Measurements from ENCODE around the gene SCN8A.
A peak's percentile ranks its signal among the peaks of the same experiment; 100 is the strongest.

The SCN8A gene

GRCh38 chr12:51625370-51625769 lies 34.3 kb downstream of the SCN8A start:
- no peaks in the 10 kb centered on the region for H3K27me3 ChIP-seq (ENCODE audit: insufficient read depth, low read length)
- H3K36me3 ChIP-seq (ENCODE audit: insufficient read depth, low read length), result no peaks in the 10 kb centered on the region
- peaks cover 28% of the 10 kb centered on the region for H3K79me2 ChIP-seq (ENCODE audit: control insufficient read depth, insufficient read depth, low read length, unreplicated experiment)
- H3K4me3 ChIP-seq (ENCODE audit: low read depth, low read length), result no peak overlapping the region
- H2AFZ ChIP-seq (ENCODE audit: low read length, unreplicated experiment), result no peak overlapping the region
- H3K4me1 ChIP-seq (ENCODE audit: control insufficient read depth, insufficient read depth, low read length, unreplicated experiment), result peaks cover 28% of the 10 kb centered on the region
- no peak overlapping the region for H3K27ac ChIP-seq (ENCODE audit: low read depth, low read length)

- H3K36me3 ChIP-seq (ENCODE audit: insufficient read depth, low read length), result no peaks in the 10 kb centered on the region
- peaks cover 29% of the 10 kb centered on the region for H3K79me2 ChIP-seq (ENCODE audit: control insufficient read depth, insufficient read depth, low read length, unreplicated experiment)
Measured at GRCh38 chr12:51626115-51626514, 35.1 kb downstream of the SCN8A start.

DNA sequence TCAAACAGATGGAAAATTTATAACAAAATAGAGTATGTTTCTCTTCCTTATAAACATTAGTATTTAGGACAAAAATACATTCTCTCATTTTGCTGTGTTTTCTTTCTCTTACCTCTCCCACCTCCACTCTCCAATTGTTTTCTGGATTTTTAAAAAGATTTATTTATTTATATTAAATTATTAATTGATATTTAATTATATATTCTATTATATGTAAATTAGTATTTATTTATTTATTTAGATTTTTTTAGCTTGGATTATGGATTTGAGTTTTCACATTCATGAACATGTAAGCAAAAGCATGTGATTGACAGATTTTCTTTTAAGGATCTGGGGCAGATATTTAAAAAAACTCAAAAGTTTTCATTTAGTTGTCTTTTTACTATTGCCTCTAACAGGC lies 35.6 kb downstream of the SCN8A start:
- H3K27ac ChIP-seq (ENCODE audit: low read depth, low read length), result no peak overlapping the region
- H2AFZ ChIP-seq (ENCODE audit: low read length, unreplicated experiment), result no peak overlapping the region
- no peaks in the 10 kb centered on the region for H3K27me3 ChIP-seq (ENCODE audit: insufficient read depth, low read length)
- H3K79me2 ChIP-seq (ENCODE audit: control insufficient read depth, insufficient read depth, low read length, unreplicated experiment), result peaks cover 31% of the 10 kb centered on the region
- H3K4me1 ChIP-seq (ENCODE audit: control insufficient read depth, insufficient read depth, low read length, unreplicated experiment), result peaks cover 22% of the 10 kb centered on the region
- no peaks in the 10 kb centered on the region for H3K36me3 ChIP-seq (ENCODE audit: insufficient read depth, low read length)
- no peak overlapping the region for H3K4me3 ChIP-seq (ENCODE audit: low read depth, low read length)

More at GRCh38 chr12:51626115-51626514, 35.1 kb downstream of the SCN8A start:
- Histone ChIP-seq H3K4me3 (ENCODE audit: low read depth, low read length) (no peak overlapping the region), H3K27ac (ENCODE audit: low read depth, low read length) (no peak overlapping the region), H3K4me1 (ENCODE audit: control insufficient read depth, insufficient read depth, low read length, unreplicated experiment) (peaks cover 22% of the 10 kb centered on the region), H2AFZ (ENCODE audit: low read length, unreplicated experiment) (no peak overlapping the region), H3K27me3 (ENCODE audit: insufficient read depth, low read length) (no peaks in the 10 kb centered on the region)

- peaks cover 36% of the 10 kb centered on the region for H3K79me2 ChIP-seq (ENCODE audit: control insufficient read depth, insufficient read depth, low read length, unreplicated experiment)
- peaks cover 21% of the 10 kb centered on the region for H3K4me1 ChIP-seq (ENCODE audit: control insufficient read depth, insufficient read depth, low read length, unreplicated experiment)
- no peaks in the 10 kb centered on the region for H3K36me3 ChIP-seq (ENCODE audit: insufficient read depth, low read length)
- H3K4me3 ChIP-seq (ENCODE audit: low read depth, low read length), result no peak overlapping the region
- no peaks in the 10 kb centered on the region for H3K27me3 ChIP-seq (ENCODE audit: insufficient read depth, low read length)
- no peak overlapping the region for H2AFZ ChIP-seq (ENCODE audit: low read length, unreplicated experiment)
- no peak overlapping the region for H3K27ac ChIP-seq (ENCODE audit: low read depth, low read length)
Measured at GRCh38 chr12:51630256-51630880, 39.3 kb downstream of the SCN8A start.

GRCh38 chr12:51630986-51631385 lies 40.0 kb downstream of the SCN8A start:
- Histone ChIP-seq H3K79me2 (ENCODE audit: control insufficient read depth, insufficient read depth, low read length, unreplicated experiment) (peaks cover 36% of the 10 kb centered on the region), H3K27ac (ENCODE audit: low read depth, low read length) (no peak overlapping the region), H2AFZ (ENCODE audit: low read length, unreplicated experiment) (no peak overlapping the region)

GRCh38 chr12:51631591-51631990 lies 40.6 kb downstream of the SCN8A start:
- H3K27ac ChIP-seq (ENCODE audit: low read depth, low read length), result peak overlapping the region; percentile 13; the same call in 1 of the 2 replicates
- H3K4me1 ChIP-seq (ENCODE audit: control insufficient read depth, insufficient read depth, low read length, unreplicated experiment), result peaks cover 22% of the 10 kb centered on the region
- H2AFZ ChIP-seq (ENCODE audit: low read length, unreplicated experiment), result no peak overlapping the region
- H3K4me3 ChIP-seq (ENCODE audit: low read depth, low read length), result no peak overlapping the region
- H3K27me3 ChIP-seq (ENCODE audit: insufficient read depth, low read length), result no peaks in the 10 kb centered on the region
- peaks cover 36% of the 10 kb centered on the region for H3K79me2 ChIP-seq (ENCODE audit: control insufficient read depth, insufficient read depth, low read length, unreplicated experiment)
- no peaks in the 10 kb centered on the region for H3K36me3 ChIP-seq (ENCODE audit: insufficient read depth, low read length)

More at GRCh38 chr12:51630986-51631385, 40.0 kb downstream of the SCN8A start:
- no peak overlapping the region for H3K4me3 ChIP-seq (ENCODE audit: low read depth, low read length)
- H3K36me3 ChIP-seq (ENCODE audit: insufficient read depth, low read length), result no peaks in the 10 kb centered on the region
- peaks cover 22% of the 10 kb centered on the region for H3K4me1 ChIP-seq (ENCODE audit: control insufficient read depth, insufficient read depth, low read length, unreplicated experiment)
- H3K27me3 ChIP-seq (ENCODE audit: insufficient read depth, low read length), result no peaks in the 10 kb centered on the region

GRCh38 chr12:51632623-51633022 lies 41.6 kb downstream of the SCN8A start:
- Histone ChIP-seq H3K27ac (ENCODE audit: low read depth, low read length) (no peak overlapping the region), H3K4me3 (ENCODE audit: low read depth, low read length) (no peak overlapping the region), H2AFZ (ENCODE audit: low read length, unreplicated experiment) (no peak overlapping the region), H3K4me1 (ENCODE audit: control insufficient read depth, insufficient read depth, low read length, unreplicated experiment) (peaks cover 22% of the 10 kb centered on the region), H3K79me2 (ENCODE audit: control insufficient read depth, insufficient read depth, low read length, unreplicated experiment) (peaks cover 36% of the 10 kb centered on the region), H3K27me3 (ENCODE audit: insufficient read depth, low read length) (no peaks in the 10 kb centered on the region), H3K36me3 (ENCODE audit: insufficient read depth, low read length) (no peaks in the 10 kb centered on the region)

GRCh38 chr12:51635346-51635745 lies 44.3 kb downstream of the SCN8A start:
- Histone ChIP-seq H3K27ac (ENCODE audit: low read depth, low read length) (no peak overlapping the region), H3K79me2 (ENCODE audit: control insufficient read depth, insufficient read depth, low read length, unreplicated experiment) (peaks cover 19% of the 10 kb centered on the region), H3K27me3 (ENCODE audit: insufficient read depth, low read length) (no peaks in the 10 kb centered on the region)

GRCh38 chr12:51636581-51636980 lies 45.5 kb downstream of the SCN8A start:
- Histone ChIP-seq H3K79me2 (ENCODE audit: control insufficient read depth, insufficient read depth, low read length, unreplicated experiment) (peaks cover 16% of the 10 kb centered on the region), H3K27ac (ENCODE audit: low read depth, low read length) (no peak overlapping the region), H3K36me3 (ENCODE audit: insufficient read depth, low read length) (no peaks in the 10 kb centered on the region), H3K4me3 (ENCODE audit: low read depth, low read length) (no peak overlapping the region), H3K4me1 (ENCODE audit: control insufficient read depth, insufficient read depth, low read length, unreplicated experiment) (peaks cover 16% of the 10 kb centered on the region), H2AFZ (ENCODE audit: low read length, unreplicated experiment) (no peak overlapping the region), H3K27me3 (ENCODE audit: insufficient read depth, low read length) (no peaks in the 10 kb centered on the region)

More at GRCh38 chr12:51635346-51635745, 44.3 kb downstream of the SCN8A start:
- Histone ChIP-seq H2AFZ (ENCODE audit: low read length, unreplicated experiment) (no peak overlapping the region), H3K4me1 (ENCODE audit: control insufficient read depth, insufficient read depth, low read length, unreplicated experiment) (peaks cover 22% of the 10 kb centered on the region), H3K36me3 (ENCODE audit: insufficient read depth, low read length) (no peaks in the 10 kb centered on the region), H3K4me3 (ENCODE audit: low read depth, low read length) (no peak overlapping the region)

DNA sequence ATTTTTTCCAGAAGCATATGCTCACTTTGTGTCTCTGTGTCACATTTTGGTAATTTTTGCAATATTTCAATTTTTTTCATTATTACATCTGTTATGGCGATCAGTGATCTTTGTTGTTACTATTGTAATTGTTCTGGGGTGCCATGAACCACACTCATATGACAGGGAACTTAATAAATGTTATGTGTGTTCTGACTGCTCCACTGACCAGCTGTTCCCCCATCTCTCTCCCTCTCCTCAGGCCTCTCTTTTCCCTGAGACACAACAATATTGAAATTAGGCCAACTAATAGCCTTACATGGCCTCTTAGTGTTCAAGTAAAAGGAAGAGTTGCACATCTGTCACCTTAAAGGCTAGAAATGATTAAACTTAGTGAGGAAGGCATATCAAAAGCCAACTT lies 46.0 kb downstream of the SCN8A start:
- H3K4me1 ChIP-seq (ENCODE audit: control insufficient read depth, insufficient read depth, low read length, unreplicated experiment), result peaks cover 12% of the 10 kb centered on the region
- no peaks in the 10 kb centered on the region for H3K36me3 ChIP-seq (ENCODE audit: insufficient read depth, low read length)
- H3K27ac ChIP-seq (ENCODE audit: low read depth, low read length), result no peak overlapping the region
- H2AFZ ChIP-seq (ENCODE audit: low read length, unreplicated experiment), result no peak overlapping the region
- no peaks in the 10 kb centered on the region for H3K27me3 ChIP-seq (ENCODE audit: insufficient read depth, low read length)
- no peak overlapping the region for H3K4me3 ChIP-seq (ENCODE audit: low read depth, low read length)
- H3K79me2 ChIP-seq (ENCODE audit: control insufficient read depth, insufficient read depth, low read length, unreplicated experiment), result peaks cover 15% of the 10 kb centered on the region

DNA sequence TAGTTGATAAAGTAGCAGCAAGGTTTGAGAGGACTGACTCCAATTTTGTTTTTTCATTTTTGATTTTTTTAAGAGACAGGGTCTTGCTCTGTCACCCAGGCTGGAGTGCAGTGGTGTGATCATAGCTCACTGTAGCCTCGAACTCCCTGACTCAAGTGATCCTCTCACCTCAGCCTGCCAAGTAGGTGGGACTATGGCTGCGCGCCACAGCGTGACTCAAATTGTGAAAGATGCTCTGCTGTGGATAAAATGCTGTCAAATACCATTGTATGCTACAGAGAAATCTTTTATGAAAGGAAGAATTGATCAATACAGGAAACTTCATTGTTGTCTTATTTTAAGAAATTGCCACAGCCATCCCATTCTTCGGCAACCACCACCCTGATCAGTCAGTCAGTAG lies 48.3 kb downstream of the SCN8A start:
- Histone ChIP-seq H3K4me3 (ENCODE audit: low read depth, low read length) (no peak overlapping the region), H3K4me1 (ENCODE audit: control insufficient read depth, insufficient read depth, low read length, unreplicated experiment) (peaks cover 7% of the 10 kb centered on the region), H3K27ac (ENCODE audit: low read depth, low read length) (no peak overlapping the region), H3K79me2 (ENCODE audit: control insufficient read depth, insufficient read depth, low read length, unreplicated experiment) (no peaks in the 10 kb centered on the region), H3K36me3 (ENCODE audit: insufficient read depth, low read length) (no peaks in the 10 kb centered on the region), H3K27me3 (ENCODE audit: insufficient read depth, low read length) (no peaks in the 10 kb centered on the region), H2AFZ (ENCODE audit: low read length, unreplicated experiment) (no peak overlapping the region)

Data from ACC112 (cell line).